ENCODE measurements around the gene RNF224. TPM values are rescaled to one million over a fixed set of nuclear protein-coding genes. Genes with fewer than 3 reads are reported as not detected.

RNF224 gene
- polyA plus RNA-seq, 4 donors: 3.6 to 20.1 (median 12.5) TPM

DNA sequence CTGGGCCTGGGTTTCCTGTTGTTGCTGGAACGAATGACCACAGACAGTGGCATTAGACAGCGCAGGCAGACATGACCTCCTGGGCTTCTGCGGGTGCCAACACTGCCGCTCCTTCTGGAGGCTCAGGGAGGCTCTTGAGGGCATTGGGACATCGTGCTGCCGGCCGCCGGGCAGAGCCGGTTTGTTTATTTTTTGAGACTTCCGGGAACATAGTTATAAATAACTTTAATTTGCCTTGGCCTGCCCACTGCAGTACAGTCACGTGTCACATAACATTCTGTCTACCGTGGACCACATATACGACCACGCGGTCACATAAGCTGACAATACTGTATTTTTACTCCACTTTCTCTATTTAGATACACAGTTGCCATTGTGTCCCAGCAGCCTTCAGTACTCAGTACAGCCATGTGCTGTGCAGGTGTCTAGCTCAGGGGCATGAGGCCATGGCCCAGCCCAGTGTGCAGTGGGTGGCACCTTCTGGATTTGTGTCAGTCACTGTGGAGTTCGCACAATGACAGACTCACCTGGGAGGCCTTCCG is 42.0 kb downstream of the RNF224 start:
- DNase-seq (ENCODE audit: low read depth in 4 of 4, low spot score in 2 of 4): no peak

DNA sequence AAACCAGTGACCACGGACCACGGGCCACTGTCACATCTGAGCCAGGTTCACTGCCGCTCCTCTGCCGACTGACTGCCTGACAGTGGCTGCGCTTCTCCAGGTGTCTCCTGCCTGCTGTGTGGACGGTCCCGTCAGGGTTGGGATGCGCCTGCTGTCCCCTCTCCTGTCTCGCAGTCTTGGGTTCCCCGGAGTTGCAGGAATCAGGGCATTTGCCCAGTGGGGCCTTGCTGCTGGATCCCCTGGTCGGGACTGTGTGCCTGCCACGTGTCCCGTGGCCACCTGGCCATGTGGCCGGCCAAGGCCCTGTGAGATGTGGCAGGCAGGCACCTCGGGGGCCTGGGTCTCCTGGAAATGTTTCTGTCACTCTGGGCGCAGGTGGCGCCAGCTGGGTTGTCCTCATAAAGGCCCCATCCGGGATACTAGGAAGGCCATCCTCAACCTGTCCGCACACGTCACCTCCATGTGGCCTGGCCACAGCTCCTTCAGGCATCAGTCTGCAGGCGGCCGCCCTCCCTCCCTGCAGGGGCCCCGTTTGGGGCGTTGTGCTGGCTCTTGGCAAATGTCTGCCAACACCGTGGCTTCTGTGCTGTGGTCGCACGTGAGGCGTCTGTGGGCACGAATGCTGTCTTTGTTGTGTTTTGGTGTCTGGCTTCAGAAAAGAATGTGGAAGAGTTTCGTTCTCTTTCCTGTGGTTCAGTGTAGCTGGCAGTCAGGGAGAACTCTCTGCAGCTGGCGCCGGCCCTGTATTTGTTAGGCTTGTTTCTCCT is 43.8 kb downstream of the RNF224 start:
- DNase-seq (ENCODE audit: low read depth in 4 of 4, low spot score in 2 of 4): no peak

DNA sequence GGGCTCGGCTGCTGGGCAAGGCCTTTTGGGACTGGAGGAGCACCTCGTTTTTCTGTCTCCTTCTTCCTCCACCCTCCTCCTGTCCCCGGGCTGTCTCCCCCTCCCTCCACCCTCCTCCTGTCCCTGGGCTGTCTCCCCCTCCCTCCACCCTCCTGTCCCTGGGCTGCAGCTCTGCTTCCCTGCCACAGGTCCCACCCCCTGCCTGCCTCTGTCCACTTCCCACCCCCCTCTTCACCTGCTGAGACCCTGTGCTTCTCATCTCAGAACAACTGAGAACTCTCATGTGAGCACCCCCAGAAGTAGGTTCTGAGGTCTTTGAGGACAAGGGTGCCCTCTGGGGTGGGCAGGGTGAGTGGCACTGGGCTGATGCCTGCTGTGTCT is 44.4 kb downstream of the RNF224 start:
- no peak for DNase-seq (ENCODE audit: low read depth in 4 of 4, low spot score in 2 of 4)

DNA sequence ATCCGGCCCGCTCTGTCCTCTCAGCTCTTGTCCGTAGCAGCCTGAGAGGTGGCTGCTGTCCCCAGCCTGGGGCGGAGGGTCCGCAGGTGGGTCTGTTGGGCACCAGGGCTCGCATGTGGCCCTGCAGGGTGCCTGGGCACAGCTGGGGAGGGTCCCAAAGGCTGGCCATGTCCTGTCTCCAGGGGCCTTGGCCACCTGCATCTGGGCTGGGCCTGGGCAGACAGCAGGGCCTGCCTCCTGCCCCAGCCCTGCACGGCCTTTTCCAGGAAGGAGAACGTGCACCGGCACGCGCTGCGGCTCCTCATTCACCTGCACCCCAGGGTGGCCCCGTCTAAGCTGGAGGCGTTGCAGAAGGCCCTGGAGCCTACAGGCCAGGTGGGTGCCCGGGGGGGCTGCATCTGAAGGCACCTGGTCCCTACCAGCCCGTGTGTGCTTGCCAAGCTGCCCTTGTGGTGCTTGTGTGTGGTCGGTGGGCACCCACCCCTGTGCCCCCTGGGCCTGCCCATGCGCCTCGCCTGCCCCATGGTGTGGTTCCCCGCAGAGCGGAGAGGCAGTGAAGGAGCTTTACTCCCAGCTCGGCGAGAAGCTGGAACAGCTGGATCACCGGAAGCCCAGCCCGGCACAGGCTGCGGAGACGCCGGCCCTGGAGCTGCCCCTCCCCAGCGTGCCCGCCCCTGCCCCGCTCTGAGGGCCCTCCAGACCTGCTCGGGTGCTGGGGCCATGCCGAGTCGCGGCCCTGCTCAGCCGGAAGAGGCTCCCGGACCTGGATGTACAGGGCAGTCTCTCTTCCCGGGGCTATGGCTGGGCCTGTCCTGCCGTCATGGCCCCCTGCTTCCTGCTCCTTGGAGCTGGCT is 45.2 kb downstream of the RNF224 start:
- no peak for DNase-seq (ENCODE audit: low read depth in 4 of 4, low spot score in 2 of 4)

DNA sequence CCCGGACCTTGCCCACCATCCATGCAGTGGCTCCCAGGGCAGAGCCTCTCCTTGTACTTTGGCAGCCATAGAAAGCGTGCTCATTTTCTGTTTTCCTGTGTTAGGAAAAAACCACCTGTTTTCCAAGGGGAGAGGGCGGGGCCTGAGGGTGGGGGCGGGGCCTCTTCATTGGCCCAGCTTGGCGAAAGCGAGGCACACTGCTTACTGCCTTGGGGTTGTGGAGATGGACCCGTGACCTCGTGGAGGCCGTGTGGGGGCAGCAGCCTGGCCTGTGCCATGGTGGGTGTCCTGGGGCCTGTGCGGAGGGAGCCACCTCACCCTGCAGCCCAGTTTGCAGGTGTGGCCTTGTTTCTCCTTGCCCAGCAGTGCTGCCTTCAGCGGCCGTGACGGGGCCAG is 45.8 kb downstream of the RNF224 start:
- DNase-seq (ENCODE audit: low read depth in 4 of 4, low spot score in 2 of 4): no peak

DNA sequence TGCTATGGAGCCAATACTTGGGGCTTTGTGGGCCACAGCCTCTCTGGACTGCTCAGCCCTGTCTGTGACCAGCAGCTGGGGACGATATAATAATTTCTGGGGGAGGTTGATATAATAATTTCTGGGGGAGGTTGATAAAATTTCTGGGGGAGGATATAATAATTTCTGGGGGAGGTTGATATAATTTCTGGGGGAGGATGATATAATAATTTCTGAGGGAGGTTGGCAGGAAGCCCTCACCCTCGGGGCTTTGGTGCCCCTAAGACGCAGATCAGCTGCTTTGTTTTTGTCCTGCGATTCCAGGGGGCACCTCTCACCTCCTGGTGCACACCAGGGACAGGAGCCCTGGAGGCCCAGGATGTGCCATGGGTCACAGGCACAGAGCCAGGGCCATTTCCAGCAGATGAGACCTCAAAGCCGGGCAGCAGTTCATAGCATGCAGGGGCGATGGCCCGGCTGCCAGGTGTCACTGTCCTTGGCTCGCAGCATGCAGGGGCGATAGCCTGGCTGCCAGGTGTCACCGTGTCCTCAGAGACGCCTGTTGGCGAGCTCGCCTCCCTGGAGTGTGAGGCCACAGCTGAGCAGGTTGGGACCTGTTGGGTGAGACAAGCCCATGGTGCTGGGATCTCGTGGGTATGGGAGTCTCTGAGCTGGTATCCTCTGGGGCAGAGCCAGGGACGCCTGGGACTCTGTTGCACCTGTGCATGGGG is 46.5 kb downstream of the RNF224 start:
- DNase-seq (ENCODE audit: low read depth in 4 of 4, low spot score in 2 of 4): no peak

DNA sequence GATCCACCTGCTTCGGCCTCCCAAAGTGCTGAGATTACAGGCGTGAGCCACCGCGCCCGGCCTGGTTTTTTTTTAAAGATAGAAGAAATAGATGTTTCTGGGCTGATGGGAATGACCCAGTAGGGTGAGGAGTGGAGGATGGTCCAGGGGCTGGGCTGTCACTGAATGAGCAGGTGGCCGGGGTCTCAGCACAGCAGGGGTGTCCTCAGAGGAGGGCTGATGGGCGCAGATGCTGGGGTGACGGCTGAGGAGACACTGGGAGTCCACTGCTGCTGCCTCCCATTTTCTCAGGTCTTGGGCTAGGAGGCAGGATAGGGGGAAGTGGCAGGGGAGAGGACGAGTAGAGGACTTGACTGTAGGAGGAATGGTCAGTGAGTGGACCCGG is 47.9 kb downstream of the RNF224 start:
- DNase-seq (ENCODE audit: low read depth in 4 of 4, low spot score in 2 of 4): no peak

DNA sequence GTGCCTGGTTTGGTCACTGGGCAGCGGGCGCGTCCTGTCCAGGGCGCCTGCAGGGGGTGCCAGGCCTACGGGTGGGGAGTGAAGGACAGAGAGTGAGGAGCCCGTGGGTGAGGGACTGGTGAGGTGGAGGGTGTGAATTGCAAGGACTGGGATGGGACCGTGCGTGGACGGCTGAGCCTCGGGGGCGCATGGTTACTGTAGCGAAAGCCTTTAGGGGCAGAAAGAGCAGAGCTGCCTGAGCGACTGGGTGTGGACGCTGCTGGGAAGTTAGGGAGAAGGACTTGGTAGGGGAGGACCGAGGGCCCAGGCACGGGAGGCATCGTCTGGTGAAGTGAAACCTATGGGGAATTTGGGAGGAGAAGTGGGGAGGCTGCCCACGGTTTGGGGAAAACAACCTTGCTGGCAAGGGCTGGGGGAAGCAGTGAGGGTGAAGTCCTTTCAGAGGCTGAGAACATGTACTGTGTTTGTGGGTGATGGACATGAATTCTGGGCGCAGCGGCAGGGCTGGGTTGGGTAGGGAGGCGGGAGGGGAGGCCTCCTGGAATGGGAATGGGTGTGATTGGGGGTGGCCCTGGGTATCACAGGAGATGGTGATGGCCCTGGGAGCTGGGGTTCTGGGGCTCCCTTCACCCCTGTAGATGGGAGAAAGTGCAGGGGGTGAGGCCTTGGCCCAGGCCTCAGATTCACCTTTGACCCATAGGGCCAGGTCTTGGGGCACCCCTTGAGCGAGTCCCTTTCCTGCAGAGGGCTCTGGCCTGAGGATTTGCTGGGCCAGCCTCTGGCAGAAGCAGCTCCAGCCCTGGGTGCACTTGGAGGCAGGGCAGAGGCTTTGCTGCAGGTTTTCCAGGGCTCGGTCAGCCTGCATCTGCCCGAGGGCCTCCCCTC is 48.5 kb downstream of the RNF224 start:
- DNase-seq (ENCODE audit: low read depth in 4 of 4, low spot score in 2 of 4): no peak

DNA sequence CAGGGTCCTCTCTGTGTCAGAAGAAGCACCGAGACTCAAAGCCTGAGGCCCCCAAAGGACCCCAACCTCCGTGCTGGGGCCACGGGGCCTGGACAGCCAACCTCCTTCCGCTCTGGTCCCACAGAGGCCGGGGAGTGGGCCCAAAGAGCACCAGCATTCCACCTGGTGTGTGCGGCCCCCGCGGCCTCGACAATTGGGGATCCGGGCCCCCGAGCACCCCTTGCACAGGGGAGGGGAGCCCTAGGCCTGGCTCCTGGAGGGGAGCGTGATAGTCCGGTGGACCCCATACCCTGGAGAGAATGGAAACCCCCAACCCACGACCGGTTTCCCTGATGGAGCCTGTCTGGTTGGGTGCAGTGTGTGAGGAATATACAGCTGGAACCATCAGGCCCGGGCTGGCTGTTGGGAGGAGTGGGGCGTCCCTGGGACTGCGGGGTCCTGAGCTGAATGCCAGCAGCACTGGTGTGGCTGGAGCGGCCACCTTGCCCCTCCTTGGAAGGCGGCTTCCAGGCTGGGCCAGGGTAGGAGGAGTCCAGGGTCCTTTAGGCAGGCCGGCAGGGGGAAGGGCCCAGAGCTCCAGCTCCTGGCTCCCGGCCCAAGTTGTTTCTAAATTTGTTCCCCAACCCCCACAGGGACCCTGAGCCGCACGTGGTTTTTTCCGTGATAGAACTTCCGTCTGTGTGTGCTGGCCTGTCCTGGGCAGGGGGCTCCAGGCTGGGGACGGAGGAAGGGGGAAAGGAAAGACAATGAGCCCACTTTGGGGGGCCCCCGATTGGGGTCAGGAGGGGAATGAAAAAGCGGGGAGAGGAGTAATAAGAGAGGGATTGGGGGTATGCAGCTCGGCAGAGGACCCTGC is 49.4 kb downstream of the RNF224 start:
- no peak for DNase-seq (ENCODE audit: low read depth in 4 of 4, low spot score in 2 of 4)

DNA sequence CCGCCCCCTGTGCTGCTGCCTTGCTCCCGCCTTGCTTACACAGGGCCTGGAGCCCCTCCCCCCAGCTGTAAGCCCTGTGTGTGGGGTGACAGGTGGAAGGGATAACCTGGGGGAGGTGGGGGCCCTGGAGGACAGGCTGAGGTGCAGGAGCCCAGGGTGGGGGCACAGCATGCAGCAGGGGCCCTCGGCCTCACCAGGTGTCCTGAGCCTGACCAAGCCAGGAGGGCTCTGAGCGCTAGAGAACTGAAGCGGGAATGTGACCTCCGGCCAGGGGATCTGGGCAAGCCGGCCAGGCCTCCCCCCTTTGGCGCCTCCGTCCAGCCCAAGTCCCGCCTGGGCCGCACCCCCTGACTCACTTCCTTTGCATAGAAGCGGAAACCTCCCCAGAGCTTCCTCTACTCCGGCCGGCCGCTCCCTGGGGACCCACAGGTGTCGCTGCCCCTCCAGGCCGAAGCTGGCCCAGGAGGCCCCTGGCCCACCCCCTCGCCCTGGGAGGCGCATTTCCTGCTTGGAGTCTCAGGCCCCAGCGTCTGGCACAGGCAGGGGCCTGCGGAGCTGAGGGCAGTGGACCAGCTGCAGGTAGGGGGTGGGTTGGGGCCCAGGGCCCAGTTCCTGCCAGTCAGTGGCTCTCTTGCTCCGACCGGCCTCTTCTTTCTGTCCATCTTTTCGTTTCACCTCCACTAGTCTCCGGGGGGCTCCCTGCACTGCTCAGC is 50.2 kb downstream of the RNF224 start, which contains the start of gene TOR4A:
TSS of gene TOR4A (plus strand) at position 398 of the 713 bp plus-strand sequence. CDS start 964 bp downstream, outside the sequence.
- DNase-seq (ENCODE audit: low read depth in 4 of 4, low spot score in 2 of 4): peak in 1 of 4 donors; percentile 61

DNA sequence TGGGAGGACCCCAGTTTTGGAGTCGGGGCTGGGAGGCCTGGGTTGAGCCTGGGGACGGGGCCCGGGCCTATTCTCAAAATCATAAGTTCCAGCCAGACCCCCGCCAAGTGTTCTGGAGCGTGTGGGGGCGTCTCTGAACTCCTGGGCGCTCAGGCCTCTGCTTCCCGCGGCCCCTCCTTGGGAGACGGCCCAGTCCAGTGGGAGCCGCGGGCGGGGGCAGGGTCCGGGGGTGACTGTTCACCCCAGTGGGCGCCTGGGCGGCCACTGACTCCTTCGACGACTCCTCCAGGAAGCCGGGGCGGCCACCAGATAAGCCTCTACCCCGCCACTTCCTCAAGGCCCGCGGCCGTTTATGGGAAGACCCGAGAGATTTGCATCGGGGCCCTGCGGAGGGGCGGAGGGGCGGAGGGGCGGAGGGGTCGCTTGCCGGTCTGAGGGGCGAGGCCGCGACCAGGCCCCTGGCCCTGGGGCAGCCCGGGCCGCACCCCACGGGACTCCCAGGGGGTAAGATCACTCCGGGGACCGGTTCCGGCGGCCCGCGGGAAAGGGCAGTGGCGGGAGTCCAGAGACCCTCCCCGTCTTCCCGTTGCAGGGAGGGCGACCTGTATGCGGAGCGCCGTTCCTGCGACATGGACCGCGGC is 50.9 kb downstream of the RNF224 start:
- DNase-seq (ENCODE audit: low read depth in 4 of 4, low spot score in 2 of 4): no peak

Other genes with a start within 250 kb of the RNF224 start
- 10 to 100 TPM; 34.0 to 80.6 (median 34.4) TPM for gene PTGDS, start 250.0 kb upstream of the RNF224 start, polyA plus RNA-seq (ENCODE audit: insufficient read length in 4 of 4)
- gene LCNL1, start 244.5 kb upstream of the RNF224 start, polyA plus RNA-seq (ENCODE audit: insufficient read length in 4 of 4): under 1 TPM in 3 of 4 donors, not detected in 1; 0.08 to 0.41 (median 0.17) TPM
- 10 to 100 TPM; 22.4 to 53.2 (median 41.4) TPM for gene PAXX, start 235.1 kb upstream of the RNF224 start, polyA plus RNA-seq (ENCODE audit: insufficient read length in 4 of 4)
- gene CLIC3, start 230.9 kb upstream of the RNF224 start, polyA plus RNA-seq (ENCODE audit: insufficient read length in 4 of 4): 1 to 10 TPM in 1 of 4 donors, under 1 TPM in 3; 0.49 to 1.2 (median 0.74) TPM
- gene ABCA2, start 199.3 kb upstream of the RNF224 start, polyA plus RNA-seq (ENCODE audit: insufficient read length in 4 of 4): 10 to 100 TPM; 36.4 to 60.9 (median 55.4) TPM
- gene FUT7, start 195.4 kb upstream of the RNF224 start, polyA plus RNA-seq (ENCODE audit: insufficient read length in 4 of 4): under 1 TPM in 2 of 4 donors, not detected in 2; 0.08 to 0.12 TPM
- 10 to 100 TPM; 19.8 to 46.8 (median 34.4) TPM for gene NPDC1, start 181.3 kb upstream of the RNF224 start, polyA plus RNA-seq (ENCODE audit: insufficient read length in 4 of 4)
- gene ENTPD2, start 173.4 kb upstream of the RNF224 start, polyA plus RNA-seq (ENCODE audit: insufficient read length in 4 of 4): 1 to 10 TPM; 2.8 to 6.0 (median 5.1) TPM
- 10 to 100 TPM in 1 of 4 donors, 1 to 10 TPM in 3; 5.5 to 10.0 (median 8.6) TPM for gene SAPCD2, start 156.9 kb upstream of the RNF224 start, polyA plus RNA-seq (ENCODE audit: insufficient read length in 4 of 4)
- gene UAP1L1, start 150.0 kb upstream of the RNF224 start, polyA plus RNA-seq (ENCODE audit: insufficient read length in 4 of 4): 1 to 10 TPM; 4.2 to 7.4 (median 5.9) TPM
- 10 to 100 TPM; 46.5 to 70.7 (median 63.1) TPM for gene MAN1B1, start 140.5 kb upstream of the RNF224 start, polyA plus RNA-seq (ENCODE audit: insufficient read length in 4 of 4)
- gene DPP7, start 112.8 kb upstream of the RNF224 start, polyA plus RNA-seq (ENCODE audit: insufficient read length in 4 of 4): 10 to 100 TPM; 14.5 to 31.9 (median 25.1) TPM
- gene GRIN1, start 88.3 kb upstream of the RNF224 start, polyA plus RNA-seq (ENCODE audit: insufficient read length in 4 of 4): under 1 TPM in 3 of 4 donors, not detected in 1; 0.06 to 0.60 (median 0.20) TPM
- under 1 TPM in 3 of 4 donors, not detected in 1; 0.12 to 0.29 (median 0.17) TPM for gene LRRC26, start 57.5 kb upstream of the RNF224 start, polyA plus RNA-seq (ENCODE audit: insufficient read length in 4 of 4)
- gene TMEM210, start 55.4 kb upstream of the RNF224 start, polyA plus RNA-seq (ENCODE audit: insufficient read length in 4 of 4): under 1 TPM in 1 of 4 donors, not detected in 3; 0.16 TPM
- 10 to 100 TPM; 31.3 to 56.1 (median 44.4) TPM for gene ANAPC2, start 38.9 kb upstream of the RNF224 start, polyA plus RNA-seq (ENCODE audit: insufficient read length in 4 of 4)
- gene SSNA1, start 38.8 kb upstream of the RNF224 start, polyA plus RNA-seq (ENCODE audit: insufficient read length in 4 of 4): 10 to 100 TPM; 44.5 to 78.1 (median 56.9) TPM
- 10 to 100 TPM; 12.8 to 15.4 (median 14.7) TPM for gene TPRN, start 26.8 kb upstream of the RNF224 start, polyA plus RNA-seq (ENCODE audit: insufficient read length in 4 of 4)
- gene TMEM203, start 21.9 kb upstream of the RNF224 start, polyA plus RNA-seq (ENCODE audit: insufficient read length in 4 of 4): 10 to 100 TPM; 37.2 to 53.2 (median 43.5) TPM
- gene NDOR1, start 21.8 kb upstream of the RNF224 start, polyA plus RNA-seq (ENCODE audit: insufficient read length in 4 of 4): 10 to 100 TPM in 3 of 4 donors, 1 to 10 TPM in 1; 7.0 to 20.2 (median 14.5) TPM
- gene RNF208, start 5.3 kb upstream of the RNF224 start, polyA plus RNA-seq (ENCODE audit: insufficient read length in 4 of 4): 10 to 100 TPM in 3 of 4 donors, 1 to 10 TPM in 1; 5.4 to 15.1 (median 13.1) TPM
- gene CYSRT1, start 2.3 kb upstream of the RNF224 start, polyA plus RNA-seq (ENCODE audit: insufficient read length in 4 of 4): 10 to 100 TPM in 2 of 4 donors, 1 to 10 TPM in 2; 5.1 to 20.9 (median 12.5) TPM
- gene SLC34A3, start 3.4 kb downstream of the RNF224 start, polyA plus RNA-seq (ENCODE audit: insufficient read length in 4 of 4): 10 to 100 TPM in 2 of 4 donors, 1 to 10 TPM in 2; 4.4 to 15.4 (median 8.9) TPM
- 100 to 1,000 TPM; 324 to 444 (median 393) TPM for gene TUBB4B, start 13.8 kb downstream of the RNF224 start, polyA plus RNA-seq (ENCODE audit: insufficient read length in 4 of 4)
- gene STPG3, start 23.8 kb downstream of the RNF224 start, polyA plus RNA-seq (ENCODE audit: insufficient read length in 4 of 4): 1 to 10 TPM; 1.0 to 3.5 (median 2.3) TPM
- gene NELFB, start 27.8 kb downstream of the RNF224 start, polyA plus RNA-seq (ENCODE audit: insufficient read length in 4 of 4): 10 to 100 TPM; 49.5 to 67.0 (median 56.4) TPM
- 1 to 10 TPM; 3.9 to 8.5 (median 6.3) TPM for gene TOR4A, start 50.2 kb downstream of the RNF224 start, polyA plus RNA-seq (ENCODE audit: insufficient read length in 4 of 4)
- 1 to 10 TPM; 5.7 to 8.5 (median 8.2) TPM for gene NRARP, start 74.8 kb downstream of the RNF224 start, polyA plus RNA-seq (ENCODE audit: insufficient read length in 4 of 4)
- gene EXD3, start 195.7 kb downstream of the RNF224 start, polyA plus RNA-seq (ENCODE audit: insufficient read length in 4 of 4): 10 to 100 TPM in 3 of 4 donors, 1 to 10 TPM in 1; 8.1 to 26.1 (median 19.7) TPM
- gene NOXA1, start 195.9 kb downstream of the RNF224 start, polyA plus RNA-seq (ENCODE audit: insufficient read length in 4 of 4): 10 to 100 TPM in 1 of 4 donors, 1 to 10 TPM in 3; 4.3 to 13.1 (median 9.1) TPM
- under 1 TPM; 0.35 to 0.74 (median 0.64) TPM for gene ENTPD8, start 213.9 kb downstream of the RNF224 start, polyA plus RNA-seq (ENCODE audit: insufficient read length in 4 of 4)
- gene NSMF, start 231.8 kb downstream of the RNF224 start, polyA plus RNA-seq (ENCODE audit: insufficient read length in 4 of 4): 10 to 100 TPM; 48.1 to 52.4 (median 49.4) TPM

All from left renal cortex interstitium (tissue), 4 donors.